Testis (tissue), 2 donors: Measurements from ENCODE around the gene ZSCAN5C.

ENCODE experiments used
- CTCF ChIP-seq, 3 experiments: fragments of 450-650 bp in 2 of 3; fragments of 200-600 bp in 1 of 3; sonication (generic) in 1 of 3; IDR thresholded peaks; one replicate each; pipeline ENCODE4 v1.5.1; 2016 to 2019; ENCODE audit warnings: antibody characterized with exemption in 3 of 3, mild to moderate bottlenecking in 2 of 3, moderate library complexity in 1 of 3
- POLR2A ChIP-seq: fragments of 450-650 bp; IDR thresholded peaks from one replicate; pipeline ENCODE4 v1.6.1; 2017; ENCODE audit warnings: antibody characterized with exemption, mild to moderate bottlenecking, moderate library complexity

DNA sequence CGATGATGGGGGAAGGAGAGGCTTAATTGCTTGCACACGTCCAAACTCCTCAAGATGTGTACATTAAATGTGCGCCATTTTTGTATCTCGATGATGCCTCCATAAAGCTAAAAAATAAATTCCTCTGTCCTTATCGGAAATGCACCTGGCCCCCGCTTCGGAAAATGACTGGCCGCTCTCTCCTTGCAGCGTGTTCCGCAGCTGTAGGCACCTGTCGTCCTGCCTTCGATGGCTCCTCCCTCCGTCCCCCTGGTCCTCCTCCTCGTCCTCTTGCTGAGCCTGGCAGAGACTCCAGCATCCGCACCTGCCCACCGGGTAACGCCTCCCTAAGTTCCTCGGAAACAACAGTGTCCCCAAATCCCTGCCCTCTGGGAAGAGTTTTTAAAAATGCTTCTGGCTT is 25.2 kb upstream of the ZSCAN5C start:
- TF ChIP-seq CTCF (IDR thresholded peaks at IDR 0.05): no peak
- no peak for TF ChIP-seq POLR2A
